HS-5 (cell line): ENCODE data around the gene CAPN10.

Experiments
- DNase-seq: peaks from one replicate; pipeline ENCODE4 v3.0.0-alpha.2; 2012; ENCODE audit warnings: low read depth

The CAPN10 gene

DNA sequence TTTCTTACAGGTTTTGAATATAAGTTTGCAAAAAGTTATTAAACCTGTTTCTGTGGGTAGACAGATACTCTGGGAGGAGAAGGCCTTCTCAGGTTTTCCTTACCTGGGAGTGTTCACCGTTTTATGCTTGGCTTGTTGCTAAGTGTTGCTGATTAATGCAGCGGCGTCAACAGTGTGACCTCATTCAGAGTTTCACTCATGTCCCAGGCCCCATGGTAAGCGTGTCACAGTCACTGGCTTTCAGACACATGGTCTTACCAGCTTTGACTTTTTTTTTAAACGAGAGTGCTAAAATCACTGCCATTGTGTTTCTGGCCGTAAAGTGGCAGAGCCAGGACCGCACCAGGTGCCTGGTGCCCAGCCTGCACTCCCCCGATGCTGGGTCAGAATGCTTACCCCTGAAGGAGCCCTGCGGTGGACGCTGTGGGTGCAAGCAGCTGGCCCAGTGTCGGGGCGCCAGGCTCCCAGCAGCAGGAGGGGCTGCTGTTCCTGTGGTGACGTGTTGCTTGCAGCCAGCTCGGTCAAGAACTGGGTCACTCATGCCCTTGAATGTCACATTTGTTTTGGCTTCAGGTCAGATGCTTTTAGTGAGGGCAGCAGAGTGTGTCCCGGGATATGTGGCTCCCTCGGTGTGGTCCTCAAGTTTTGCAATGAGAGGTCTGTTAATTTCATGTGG is 3.5 kb downstream of the CAPN10 start:
- DNase-seq: no peak

DNA sequence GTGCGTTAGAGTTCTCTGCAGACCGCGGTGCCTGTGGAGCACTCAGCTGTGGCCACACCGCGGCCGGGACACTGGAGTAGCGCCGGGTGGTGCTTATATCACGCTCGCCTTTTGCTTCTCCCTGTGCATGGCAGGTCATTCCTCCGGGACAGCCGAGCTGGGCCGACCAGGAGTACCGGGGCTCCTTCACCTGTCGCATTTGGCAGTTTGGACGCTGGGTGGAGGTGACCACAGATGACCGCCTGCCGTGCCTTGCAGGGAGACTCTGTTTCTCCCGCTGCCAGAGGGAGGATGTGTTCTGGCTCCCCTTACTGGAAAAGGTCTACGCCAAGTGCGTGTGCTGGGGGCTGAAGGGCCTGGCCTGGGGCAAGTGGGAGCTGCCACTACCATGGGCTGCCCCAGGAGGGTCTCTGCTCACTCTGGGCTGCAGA is 4.2 kb downstream of the CAPN10 start:
- DNase-seq: no peak

DNA sequence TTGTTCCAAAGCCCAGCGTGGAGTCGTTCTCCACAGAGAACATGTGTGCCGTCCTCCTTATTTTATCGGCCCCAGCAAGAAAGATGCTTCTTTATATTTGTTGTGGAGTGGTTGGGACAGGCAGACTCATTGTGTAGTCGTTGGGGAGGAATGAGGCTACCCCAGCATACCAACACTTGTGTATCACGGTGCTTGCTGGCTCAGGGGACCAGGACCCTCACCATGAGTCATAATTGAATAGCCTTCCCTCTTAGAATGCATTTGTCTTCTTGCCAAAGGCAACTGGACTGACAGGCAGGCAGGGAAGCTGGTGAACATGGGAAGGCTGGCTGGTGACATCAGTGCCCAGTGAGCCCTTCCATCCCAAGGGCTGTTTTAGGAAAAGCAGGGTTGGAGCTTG is 4.7 kb downstream of the CAPN10 start:
- DNase-seq: no peak

GRCh38 chr2:240591784-240592183 is 5.2 kb downstream of the CAPN10 start:
- no peak for DNase-seq

GRCh38 chr2:240593026-240593702 is 6.6 kb downstream of the CAPN10 start:
- no peak for DNase-seq

- DNase-seq: no peak
Observed at GRCh38 chr2:240593703-240594451, 7.3 kb downstream of the CAPN10 start.

DNA sequence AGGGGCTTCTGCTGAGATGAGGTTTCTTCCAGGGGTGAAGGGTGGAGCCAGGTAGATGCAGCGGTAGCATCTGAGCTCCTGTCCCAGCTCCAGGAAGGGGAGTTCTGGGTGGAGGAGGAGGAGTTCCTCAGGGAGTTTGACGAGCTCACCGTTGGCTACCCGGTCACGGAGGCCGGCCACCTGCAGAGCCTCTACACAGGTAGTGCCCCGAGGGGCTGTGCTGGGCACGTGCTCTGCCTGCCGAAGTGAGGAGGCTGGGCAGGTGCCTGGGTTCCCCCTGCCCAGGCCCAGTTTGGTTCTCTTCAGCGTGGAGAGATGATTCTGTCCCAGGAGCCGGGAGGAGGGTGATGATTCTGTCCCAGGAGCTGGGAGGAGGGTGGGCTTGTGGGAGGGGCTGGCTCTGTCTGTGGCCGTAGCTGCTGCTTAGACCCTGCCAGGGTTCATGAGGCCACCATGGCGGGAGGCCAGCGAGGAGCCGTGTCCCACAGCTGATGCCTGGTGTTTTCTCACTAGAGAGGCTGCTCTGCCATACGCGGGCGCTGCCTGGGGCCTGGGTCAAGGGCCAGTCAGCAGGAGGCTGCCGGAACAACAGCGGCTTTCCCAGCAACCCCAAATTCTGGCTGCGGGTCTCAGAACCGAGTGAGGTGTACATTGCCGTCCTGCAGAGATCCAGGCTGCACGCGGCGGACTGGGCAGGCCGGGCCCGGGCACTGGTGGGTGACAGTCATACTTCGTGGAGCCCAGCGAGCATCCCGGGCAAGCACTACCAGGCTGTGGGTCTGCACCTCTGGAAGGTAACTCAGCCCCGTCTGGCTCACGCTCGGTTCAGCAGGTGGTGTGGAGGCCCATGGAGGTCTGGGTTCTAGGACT is 8.2 kb downstream of the CAPN10 start:
- no peak for DNase-seq

DNA sequence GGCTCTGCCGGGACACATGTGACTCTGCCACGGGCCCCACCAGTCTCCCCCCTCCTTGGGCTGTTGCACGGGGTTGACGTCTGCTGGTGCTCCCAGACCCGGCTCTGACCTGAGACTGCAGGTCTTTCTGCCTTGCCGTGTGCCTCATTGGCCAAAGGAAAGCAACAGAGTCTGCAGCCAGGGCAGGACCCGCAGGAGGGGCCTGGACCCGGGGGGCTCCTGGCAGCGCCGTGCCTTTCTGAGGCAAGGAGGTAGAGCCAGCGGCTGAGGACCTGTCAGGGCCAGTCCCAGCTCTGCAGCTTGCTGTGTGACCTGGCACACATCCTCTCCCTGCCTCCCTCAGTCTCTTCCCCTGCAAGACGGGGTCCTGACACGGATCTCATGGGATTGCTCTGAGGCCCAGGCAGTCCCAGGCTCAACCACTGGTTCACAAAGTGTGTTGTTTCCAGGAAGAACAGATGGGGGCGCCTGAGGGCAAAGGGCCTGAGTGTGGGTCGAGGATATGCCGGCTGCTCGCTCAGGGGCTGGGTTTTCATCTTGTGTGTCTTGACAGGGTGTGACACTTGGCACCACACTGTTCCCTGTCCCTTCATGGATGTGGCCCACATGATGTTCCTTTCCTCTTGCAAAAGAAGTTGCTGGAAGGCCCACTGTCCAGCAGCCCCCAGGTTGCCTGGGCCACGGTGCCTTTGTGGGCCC is 9.0 kb downstream of the CAPN10 start:
- no peak for DNase-seq

DNA sequence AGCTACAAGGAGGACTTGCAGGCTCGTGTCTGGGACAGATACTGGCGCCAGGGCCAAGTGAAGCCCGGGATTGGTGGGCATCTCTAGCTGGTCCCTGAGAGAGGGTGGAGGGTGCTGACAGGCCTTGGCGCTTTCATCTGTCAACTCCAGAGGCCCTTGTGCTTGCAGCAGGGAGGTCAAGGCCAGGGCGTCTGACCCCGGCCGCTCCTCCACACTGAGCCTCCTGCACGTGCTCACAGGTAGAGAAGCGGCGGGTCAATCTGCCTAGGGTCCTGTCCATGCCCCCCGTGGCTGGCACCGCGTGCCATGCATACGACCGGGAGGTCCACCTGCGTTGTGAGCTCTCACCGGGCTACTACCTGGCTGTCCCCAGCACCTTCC is 9.5 kb downstream of the CAPN10 start:
- DNase-seq: no peak

- DNase-seq: no peak
Observed at GRCh38 chr2:240596491-240596931, 10.0 kb downstream of the CAPN10 start.

GRCh38 chr2:240597054-240597418 is 10.5 kb downstream of the CAPN10 start:
- no peak for DNase-seq

DNA sequence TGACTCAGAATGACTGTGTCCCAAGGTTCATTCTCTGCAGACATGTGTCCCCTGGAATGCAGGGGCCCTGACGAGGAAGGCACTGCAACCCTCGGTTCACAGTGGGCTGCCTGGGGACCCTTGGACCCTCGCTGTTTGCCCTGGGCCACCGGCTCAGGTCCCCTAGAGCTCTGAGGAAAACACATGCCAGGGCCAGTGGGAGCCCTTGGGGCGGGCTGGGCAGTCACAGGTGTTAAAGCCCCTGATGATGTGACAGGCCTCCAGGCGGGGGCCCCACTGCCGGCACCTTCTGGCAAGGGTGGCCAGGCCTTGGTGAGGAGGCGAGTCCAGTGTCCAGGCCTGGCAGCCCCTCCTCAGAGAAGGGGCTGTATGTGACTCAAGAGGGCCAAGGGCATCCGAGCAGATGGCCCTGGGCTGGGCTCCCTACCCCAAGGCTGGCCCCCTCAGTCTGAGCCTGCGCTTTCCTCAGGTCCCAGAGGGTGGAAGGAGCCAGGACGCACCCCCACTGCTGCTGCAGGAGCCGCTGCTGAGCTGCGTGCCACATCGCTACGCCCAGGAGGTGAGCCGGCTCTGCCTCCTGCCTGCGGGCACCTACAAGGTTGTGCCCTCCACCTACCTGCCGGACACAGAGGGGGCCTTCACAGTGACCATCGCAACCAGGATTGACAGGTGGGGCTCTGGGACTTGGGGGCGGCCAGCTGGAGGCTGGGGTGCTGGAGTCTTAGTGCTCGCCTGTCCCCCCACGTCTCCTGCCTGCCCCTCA is 11.1 kb downstream of the CAPN10 start:
- no peak for DNase-seq

GRCh38 chr2:240598311-240598911 is 11.9 kb downstream of the CAPN10 start:
- DNase-seq: no peak

- DNase-seq: no peak
Observed at GRCh38 chr2:240599141-240599583, 12.6 kb downstream of the CAPN10 start.

DNA sequence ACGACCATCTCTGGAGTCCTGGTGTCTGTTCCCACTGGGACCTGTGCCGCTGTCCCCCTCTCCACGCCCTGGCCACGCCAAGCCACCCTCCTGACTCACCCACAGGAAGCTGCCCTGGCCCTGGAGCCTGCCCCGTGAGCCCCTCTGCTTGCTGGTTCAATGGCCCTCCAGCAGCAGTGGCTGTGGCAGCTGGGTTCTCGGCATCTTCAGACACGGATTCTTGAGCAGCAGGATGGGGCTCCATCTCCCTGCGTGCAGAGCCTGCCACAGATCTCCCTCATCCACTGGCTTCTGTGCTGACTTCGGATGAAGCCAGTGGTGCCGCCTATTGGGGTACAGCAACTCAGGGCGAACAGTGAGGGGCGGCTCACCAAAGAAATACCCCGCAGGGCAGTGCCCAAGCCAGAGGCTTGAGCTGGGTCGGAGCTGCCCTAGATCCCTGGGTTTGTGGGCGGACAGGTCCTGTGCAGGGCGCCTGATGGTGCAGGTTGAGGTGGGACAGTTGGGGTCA is 14.0 kb downstream of the CAPN10 start:
- no peak for DNase-seq

- no peak for DNase-seq
Observed at GRCh38 chr2:240601061-240601830, 14.7 kb downstream of the CAPN10 start.

GRCh38 chr2:240601831-240602160 is 15.3 kb downstream of the CAPN10 start:
- DNase-seq: no peak

DNA sequence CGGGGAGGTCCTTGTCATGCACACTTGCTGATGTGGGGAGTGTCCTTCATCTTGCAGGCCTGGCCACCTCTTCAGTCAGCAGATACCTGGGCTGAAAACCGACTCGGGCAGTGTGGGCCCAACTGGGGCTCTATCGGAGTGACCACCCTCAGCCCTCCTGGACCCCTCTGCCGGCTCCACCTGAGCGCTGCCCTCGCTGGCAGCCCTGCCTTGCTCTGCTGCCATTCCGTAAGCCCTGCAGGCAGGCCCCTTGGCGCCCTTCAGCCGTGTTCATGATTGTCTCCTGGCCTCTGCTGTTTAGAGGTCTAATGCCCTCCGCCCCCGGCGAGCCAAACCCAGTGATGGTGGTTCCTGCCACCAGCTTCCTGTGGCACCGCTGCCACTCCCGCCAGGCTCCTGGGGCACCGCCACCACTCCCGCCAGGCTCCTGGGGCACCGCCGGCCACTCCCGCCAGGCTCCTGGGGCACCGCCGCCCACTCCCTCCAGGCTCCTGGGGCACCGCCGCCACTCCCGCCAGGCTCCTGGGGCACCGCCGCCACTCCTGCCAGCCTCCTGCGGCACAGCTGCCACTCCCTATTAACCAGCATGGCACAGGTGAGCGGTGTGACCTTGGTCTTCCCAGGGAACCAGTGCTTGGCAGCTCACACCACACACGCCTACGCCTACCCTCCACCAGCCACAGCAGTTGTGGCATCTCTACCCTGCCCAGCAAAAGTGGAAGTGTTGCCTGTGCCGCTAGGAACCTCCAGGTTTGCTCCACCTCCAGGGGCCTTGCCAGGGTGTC is 15.9 kb downstream of the CAPN10 start:
- DNase-seq: no peak
